ENCODE results near the gene STX7.

- TF ChIP-seq CTCF (IDR thresholded peaks at IDR 0.05), result no peak
- TF ChIP-seq EZH2phosphoT487 (IDR thresholded peaks at IDR 0.05), result no peak
- no peak for TF ChIP-seq EZH2 (IDR thresholded peaks at IDR 0.05)
These were observed 25.1 kb upstream of the STX7 start, which contains the start of gene TAAR9 for GRCh38 chr6:132537977-132538376.

All from neural progenitor cell (in vitro differentiated cells).